Loucy (cell line): ENCODE data around the gene PERCC1.

ENCODE experiments used
- EZH2phosphoT487 ChIP-seq: fragments of 200-600 bp; IDR thresholded peaks from 2 replicates; pipeline ENCODE4 v1.6.1; 2018; ENCODE audit warnings: antibody characterized with exemption, mild to moderate bottlenecking, moderate library complexity, borderline replicate concordance
- TF ChIP-seq, protein P1 (sequence below): fragments of 200-600 bp; sonication (generic); conservative IDR thresholded peaks from 2 replicates; pipeline ENCODE4 v1.5.1; 2014; ENCODE audit warnings: mild to moderate bottlenecking, antibody characterized with exemption, low read length

DNA sequence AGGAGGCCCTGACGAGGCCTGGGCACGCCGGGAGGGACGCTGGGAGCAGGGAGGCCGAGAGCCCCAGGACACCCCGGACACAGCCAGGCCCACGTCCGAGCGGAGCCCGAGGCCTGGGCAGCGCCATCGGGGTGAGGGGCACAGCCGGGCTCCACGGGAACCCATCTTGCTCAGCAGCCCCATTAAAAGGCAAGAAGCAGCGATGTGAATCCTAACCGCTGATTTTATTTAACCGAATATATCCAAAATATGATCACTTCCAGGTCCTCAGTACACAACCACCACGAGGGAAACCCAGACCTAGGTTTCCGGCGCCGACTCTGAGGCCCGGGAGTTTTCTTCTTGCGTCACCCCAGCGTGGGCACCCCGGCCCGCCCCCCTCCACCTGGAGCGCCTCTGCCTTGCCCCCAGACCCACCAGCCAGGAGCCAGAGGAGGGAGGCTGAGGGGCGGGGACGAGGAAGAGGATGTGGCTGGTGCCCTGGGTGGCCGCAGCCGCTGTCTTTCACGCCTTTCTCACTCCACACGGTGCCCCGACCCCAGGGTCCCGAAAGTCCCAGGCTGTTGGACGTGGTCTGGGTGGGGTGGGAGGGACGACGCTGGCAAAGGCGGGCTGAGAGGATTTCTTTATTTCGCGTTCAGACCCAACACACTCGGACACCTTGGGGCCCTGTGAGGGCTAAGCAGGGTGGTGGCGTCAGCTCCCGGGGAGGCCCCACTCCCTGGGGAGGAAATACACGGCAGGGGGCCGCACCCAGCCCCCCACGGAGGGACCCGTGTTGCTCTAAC is 14.0 kb downstream of the PERCC1 start:
- TF ChIP-seq, protein P1, sequence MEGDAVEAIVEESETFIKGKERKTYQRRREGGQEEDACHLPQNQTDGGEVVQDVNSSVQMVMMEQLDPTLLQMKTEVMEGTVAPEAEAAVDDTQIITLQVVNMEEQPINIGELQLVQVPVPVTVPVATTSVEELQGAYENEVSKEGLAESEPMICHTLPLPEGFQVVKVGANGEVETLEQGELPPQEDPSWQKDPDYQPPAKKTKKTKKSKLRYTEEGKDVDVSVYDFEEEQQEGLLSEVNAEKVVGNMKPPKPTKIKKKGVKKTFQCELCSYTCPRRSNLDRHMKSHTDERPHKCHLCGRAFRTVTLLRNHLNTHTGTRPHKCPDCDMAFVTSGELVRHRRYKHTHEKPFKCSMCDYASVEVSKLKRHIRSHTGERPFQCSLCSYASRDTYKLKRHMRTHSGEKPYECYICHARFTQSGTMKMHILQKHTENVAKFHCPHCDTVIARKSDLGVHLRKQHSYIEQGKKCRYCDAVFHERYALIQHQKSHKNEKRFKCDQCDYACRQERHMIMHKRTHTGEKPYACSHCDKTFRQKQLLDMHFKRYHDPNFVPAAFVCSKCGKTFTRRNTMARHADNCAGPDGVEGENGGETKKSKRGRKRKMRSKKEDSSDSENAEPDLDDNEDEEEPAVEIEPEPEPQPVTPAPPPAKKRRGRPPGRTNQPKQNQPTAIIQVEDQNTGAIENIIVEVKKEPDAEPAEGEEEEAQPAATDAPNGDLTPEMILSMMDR = no peak
- no peak for TF ChIP-seq EZH2phosphoT487
